HG03280 (cell line): ENCODE results near the gene SEC14L3.
"Not testable (repeated sequence)": the region's sequence is repeated elsewhere in the genome, so short reads cannot be mapped to it uniquely, and the experiment has no call there.

Experiments used
- ATAC-seq: cut with Tn5 transposase; IDR thresholded peaks from one replicate; pipeline ENCODE4 v1.9.1; 2021; ENCODE audit warnings: mild to moderate bottlenecking, moderate library complexity; ENCODE audit not compliant: unreplicated experiment

SEC14L3 gene

GRCh38 chr22:30486661-30487115, 14.9 kb upstream of the SEC14L3 start:
- no peak for ATAC-seq

- no peak for ATAC-seq
Observed at GRCh38 chr22:30486118-30486517, 14.3 kb upstream of the SEC14L3 start.

GRCh38 chr22:30485362-30485988, 13.7 kb upstream of the SEC14L3 start:
- ATAC-seq, result peak; percentile 65

GRCh38 chr22:30483169-30483568, 11.4 kb upstream of the SEC14L3 start:
- ATAC-seq, result no peak

- ATAC-seq, result no peak
Observed at GRCh38 chr22:30481711-30482110, 9.9 kb upstream of the SEC14L3 start.

- no peak for ATAC-seq
Observed at GRCh38 chr22:30479981-30480380, 8.2 kb upstream of the SEC14L3 start.

- ATAC-seq, result no peak
Observed at GRCh38 chr22:30474683-30475424, 3.0 kb upstream of the SEC14L3 start.

- no peak for ATAC-seq
Observed at GRCh38 chr22:30474121-30474520, 2.3 kb upstream of the SEC14L3 start.

- no peak for ATAC-seq
Observed at GRCh38 chr22:30472994-30473720, 1.3 kb upstream of the SEC14L3 start.

GRCh38 chr22:30470655-30471054, 1.2 kb downstream of the SEC14L3 start:
- ATAC-seq, result no peak

GRCh38 chr22:30469165-30469564, 2.7 kb downstream of the SEC14L3 start:
- ATAC-seq, result no peak

GRCh38 chr22:30460555-30460954, 11.3 kb downstream of the SEC14L3 start:
- ATAC-seq, result not testable (repeated sequence)

GRCh38 chr22:30460147-30460546, 11.7 kb downstream of the SEC14L3 start:
- ATAC-seq, result no peak

GRCh38 chr22:30459181-30460052, 12.4 kb downstream of the SEC14L3 start:
- ATAC-seq, result no peak

- ATAC-seq, result no peak
Observed at GRCh38 chr22:30457981-30458380, 13.8 kb downstream of the SEC14L3 start.

- ATAC-seq, result no peak
Observed at GRCh38 chr22:30455075-30455840, 16.6 kb downstream of the SEC14L3 start.

- ATAC-seq, result no peak
Observed at GRCh38 chr22:30453731-30454510, 17.9 kb downstream of the SEC14L3 start.

- no peak for ATAC-seq
Observed at GRCh38 chr22:30452861-30453260, 19.0 kb downstream of the SEC14L3 start.

GRCh38 chr22:30451488-30451887, 20.3 kb downstream of the SEC14L3 start:
- not testable (repeated sequence) for ATAC-seq
